Epithelial cell of proximal tubule (primary cell): ENCODE results near the gene SLC25A1. TPM values are rescaled to one million over a fixed set of nuclear protein-coding genes. Genes with fewer than 3 reads are reported as not detected.

ENCODE experiments used
- DNase-seq: peaks from one replicate; pipeline ENCODE4 v3.0.0-alpha.2; 2011; ENCODE audit warnings: low read depth
- H3K4me3 ChIP-seq: 2 replicates; pipeline ENCODE4 v1.5.1; 2011; ENCODE audit warnings: low read depth, mild to moderate bottlenecking, low read length
- CTCF ChIP-seq: conservative IDR thresholded peaks from 2 replicates; pipeline ENCODE4 v1.5.1; 2012; ENCODE audit warnings: low read depth, mild to moderate bottlenecking, low read length
- total RNA-seq: library from RNA; depleted of rRNA; stranded (reverse); fragments of >200 nt; gene quantifications from 2 replicates; pipeline ENCODE4 v1.2.3, GENCODE V29; 2015

The SLC25A1 gene
- total RNA-seq, 1 donor from 2014 or later: 168 TPM

- no peak for TF ChIP-seq CTCF
- H3K4me3 ChIP-seq: no peak overlapping the region
- no peak for DNase-seq
Measured at GRCh38 chr22:19133561-19133960, 45.0 kb downstream of the SLC25A1 start.

- no peak overlapping the region for H3K4me3 ChIP-seq
- TF ChIP-seq CTCF: no peak
- DNase-seq: no peak
Measured at GRCh38 chr22:19132693-19133400, 45.7 kb downstream of the SLC25A1 start.

GRCh38 chr22:19132153-19132552 is 46.4 kb downstream of the SLC25A1 start:
- H3K4me3 ChIP-seq: no peak overlapping the region
- TF ChIP-seq CTCF: no peak
- DNase-seq: no peak

- no peak overlapping the region for H3K4me3 ChIP-seq
- TF ChIP-seq CTCF: no peak
- no peak for DNase-seq
Measured at GRCh38 chr22:19131685-19132015, 46.9 kb downstream of the SLC25A1 start.

- no peak for TF ChIP-seq CTCF
- H3K4me3 ChIP-seq: no peak within 1 kb of the TSS
- DNase-seq: no peak
Measured at GRCh38 chr22:19130959-19131684, 47.4 kb downstream of the SLC25A1 start, which contains the start of gene TSSK2. Gene TSSK2 (plus strand): TSS chr22:19131308. CDS start chr22:19131400, 92 bp downstream.

- TF ChIP-seq CTCF: no peak
- no peak for DNase-seq
- no peak overlapping the region for H3K4me3 ChIP-seq
Measured at GRCh38 chr22:19129871-19130270, 48.7 kb downstream of the SLC25A1 start.
